GM12875 (cell line): ENCODE results near the gene NAV1.

ENCODE experiments used
- H3K4me3 ChIP-seq: one replicate; pipeline ENCODE4 v1.5.1; 2011; ENCODE audit warnings: low read depth, low read length, control low read depth
- TF ChIP-seq, protein P1 (sequence below): IDR thresholded peaks from 2 replicates; pipeline ENCODE4 v1.5.1; 2011; ENCODE audit warnings: low read depth, mild to moderate bottlenecking, control low read depth, inconsistent platforms, low read length, moderate library complexity, borderline replicate concordance; ENCODE audit not compliant: insufficient read depth

Gene NAV1

DNA sequence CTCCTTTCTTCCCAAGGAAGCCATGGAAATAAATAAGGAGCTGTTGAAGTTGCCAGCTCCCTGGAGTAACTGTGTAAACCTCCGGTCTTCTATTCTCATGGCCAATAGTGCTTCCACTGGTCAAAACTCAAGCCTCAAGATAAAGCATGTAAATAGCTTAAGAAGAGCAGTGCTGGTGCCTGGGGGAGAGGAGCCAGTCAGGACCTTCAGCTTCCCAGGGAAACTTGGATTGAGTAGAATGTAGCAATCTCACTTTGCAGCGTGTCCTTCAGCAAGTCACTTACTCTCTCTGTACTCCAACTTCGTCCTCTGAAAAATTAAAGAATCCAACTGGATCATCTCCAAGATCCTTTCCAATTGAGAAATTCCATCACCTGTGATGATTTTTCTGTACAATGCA is 44.7 kb downstream of the NAV1 start:
- no peak overlapping the region for H3K4me3 ChIP-seq
- TF ChIP-seq, protein P1, sequence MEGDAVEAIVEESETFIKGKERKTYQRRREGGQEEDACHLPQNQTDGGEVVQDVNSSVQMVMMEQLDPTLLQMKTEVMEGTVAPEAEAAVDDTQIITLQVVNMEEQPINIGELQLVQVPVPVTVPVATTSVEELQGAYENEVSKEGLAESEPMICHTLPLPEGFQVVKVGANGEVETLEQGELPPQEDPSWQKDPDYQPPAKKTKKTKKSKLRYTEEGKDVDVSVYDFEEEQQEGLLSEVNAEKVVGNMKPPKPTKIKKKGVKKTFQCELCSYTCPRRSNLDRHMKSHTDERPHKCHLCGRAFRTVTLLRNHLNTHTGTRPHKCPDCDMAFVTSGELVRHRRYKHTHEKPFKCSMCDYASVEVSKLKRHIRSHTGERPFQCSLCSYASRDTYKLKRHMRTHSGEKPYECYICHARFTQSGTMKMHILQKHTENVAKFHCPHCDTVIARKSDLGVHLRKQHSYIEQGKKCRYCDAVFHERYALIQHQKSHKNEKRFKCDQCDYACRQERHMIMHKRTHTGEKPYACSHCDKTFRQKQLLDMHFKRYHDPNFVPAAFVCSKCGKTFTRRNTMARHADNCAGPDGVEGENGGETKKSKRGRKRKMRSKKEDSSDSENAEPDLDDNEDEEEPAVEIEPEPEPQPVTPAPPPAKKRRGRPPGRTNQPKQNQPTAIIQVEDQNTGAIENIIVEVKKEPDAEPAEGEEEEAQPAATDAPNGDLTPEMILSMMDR = no peak

DNA sequence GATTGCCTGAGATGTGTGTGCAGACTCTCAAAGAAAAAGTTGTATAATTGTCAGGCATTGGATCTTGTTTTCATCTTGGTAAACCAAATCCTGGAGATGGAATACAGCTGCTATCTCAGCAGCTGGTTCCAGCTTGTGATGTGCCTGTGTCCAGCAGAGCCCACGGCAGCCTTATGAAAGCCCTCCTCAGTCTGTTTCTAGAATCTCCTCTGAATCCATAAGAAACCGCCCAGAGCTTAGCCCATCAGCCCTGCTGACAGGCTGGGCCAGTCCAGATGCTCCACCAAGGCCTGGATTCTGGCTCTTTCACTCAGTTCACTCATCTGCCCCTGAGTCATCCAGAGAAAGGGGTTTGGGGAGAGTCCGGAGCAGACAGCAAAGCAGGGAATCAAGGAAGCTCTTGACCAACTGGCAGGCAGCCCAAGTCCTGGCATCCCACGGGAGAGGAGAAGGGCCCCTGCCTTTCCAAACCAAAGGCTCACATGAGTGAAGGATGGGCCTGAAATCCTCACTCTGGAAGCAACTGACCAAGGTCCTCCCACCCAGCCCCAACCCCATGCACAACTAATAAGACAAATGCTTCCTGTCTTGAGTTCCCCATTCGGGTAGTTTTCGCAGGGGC is 45.7 kb downstream of the NAV1 start:
- H3K4me3 ChIP-seq = no peak overlapping the region
- TF ChIP-seq, protein P1 = no peak

DNA sequence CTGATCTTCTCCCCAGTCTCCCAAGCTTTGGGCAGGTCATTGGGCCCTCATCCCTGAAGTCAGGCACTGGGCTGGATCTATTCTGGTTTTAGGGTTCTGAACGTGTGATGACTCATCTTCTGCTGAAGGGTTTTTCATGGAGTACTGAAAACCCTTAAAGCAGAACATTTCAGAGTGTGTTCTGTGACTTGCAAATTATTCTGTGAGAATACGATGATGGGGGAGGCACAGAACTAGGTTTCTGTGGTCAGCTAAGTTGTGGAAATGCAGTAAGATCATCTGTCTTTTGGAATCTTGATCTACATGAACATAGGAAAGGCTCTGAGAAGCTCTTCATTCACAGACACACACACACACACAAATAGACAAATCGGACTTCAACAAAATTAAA is 46.2 kb downstream of the NAV1 start:
- no peak overlapping the region for H3K4me3 ChIP-seq
- TF ChIP-seq, protein P1 = no peak

DNA sequence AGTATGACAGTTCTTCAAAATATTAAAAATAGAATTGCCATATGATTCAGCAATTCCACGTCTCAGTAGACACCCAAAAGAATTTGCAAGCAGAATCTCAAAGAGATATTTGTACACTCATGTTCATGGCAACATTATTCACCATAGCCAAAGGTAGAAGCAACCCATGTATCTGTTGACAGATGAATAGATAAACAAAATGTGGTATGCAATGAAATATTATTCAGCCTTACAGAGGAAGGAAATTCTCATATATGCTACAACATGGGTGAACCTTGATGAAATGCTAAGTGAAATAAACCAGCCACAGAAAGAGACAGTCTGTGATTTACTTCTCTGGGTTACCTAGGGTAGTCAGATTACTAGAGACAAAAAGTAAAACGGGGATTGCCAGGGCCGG is 47.0 kb downstream of the NAV1 start:
- no peak overlapping the region for H3K4me3 ChIP-seq
- TF ChIP-seq, protein P1 = no peak

DNA sequence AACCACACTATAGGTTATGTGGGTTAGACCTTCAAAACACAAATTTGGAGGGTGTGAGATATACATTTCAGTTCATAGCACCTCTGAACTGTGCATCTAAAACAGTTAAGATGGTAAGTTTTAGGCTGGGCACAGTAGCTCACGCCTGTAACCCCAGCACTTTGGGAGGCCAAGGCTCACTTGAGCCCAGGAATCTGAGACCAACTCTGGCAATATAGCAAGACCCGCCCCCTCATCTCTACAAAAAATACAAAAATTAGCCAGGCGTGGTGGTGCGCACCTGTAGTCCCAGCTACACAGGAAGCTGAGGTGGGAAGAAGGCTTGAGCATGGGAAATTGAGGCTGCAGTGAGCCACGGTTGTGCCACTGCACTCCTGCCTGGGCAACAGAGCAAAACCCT is 47.9 kb downstream of the NAV1 start:
- TF ChIP-seq, protein P1 = no peak
- no peak overlapping the region for H3K4me3 ChIP-seq

DNA sequence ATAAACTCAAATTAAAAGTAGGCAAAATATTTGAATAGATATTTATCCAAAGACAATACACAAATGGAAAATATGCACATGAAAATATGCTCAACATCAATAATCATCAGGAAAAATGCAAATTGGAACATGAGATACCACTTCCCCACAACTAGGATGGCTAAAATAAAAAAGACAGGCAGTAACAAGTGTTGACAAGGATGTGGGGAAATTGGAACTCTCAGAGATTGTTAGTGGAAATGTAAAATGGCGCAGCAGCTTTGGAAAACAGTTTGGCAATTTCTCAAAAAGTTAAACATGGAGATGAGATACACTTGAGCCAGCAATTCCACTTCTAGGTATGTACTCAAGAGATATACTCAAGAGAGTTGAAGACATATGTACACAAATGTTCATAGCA is 48.8 kb downstream of the NAV1 start:
- no peak overlapping the region for H3K4me3 ChIP-seq
- TF ChIP-seq, protein P1 = no peak
